ENCODE results near the gene GAN. TPM values are rescaled to one million over a fixed set of nuclear protein-coding genes. Genes with fewer than 3 reads are reported as not detected.
A peak's percentile ranks its signal among the peaks of the same experiment; 100 is the strongest.

Gene GAN
- total RNA-seq, 1 donor from 2014 or later = 6.8 TPM

GRCh38 chr16:81296631-81297030 is 18.1 kb upstream of the GAN start:
- Histone ChIP-seq H3K27me3 (ENCODE audit: control insufficient read depth in 3 of 3, insufficient read depth in 3 of 3, low read length in 3 of 3) (peaks cover 0 to 5% (median 0%) of the 10 kb centered on the region in 3 donors), H3K4me3 (ENCODE audit: low read length in 3 of 3) (no peak overlapping the region), H3K9me3 (ENCODE audit: control insufficient read depth in 3 of 3, low read length in 3 of 3) (no peaks in the 10 kb centered on the region), H3K4me1 (ENCODE audit: control insufficient read depth in 3 of 3, insufficient read depth in 3 of 3, low read length in 3 of 3) (no peaks in the 10 kb centered on the region), H3K27ac (ENCODE audit: low read depth, low read length) (no peak overlapping the region), H3K36me3 (ENCODE audit: control insufficient read depth in 3 of 3, insufficient read depth in 3 of 3, low read length in 3 of 3) (no peaks in the 10 kb centered on the region), H3K9ac (ENCODE audit: low read depth in 1 of 3, low read length in 3 of 3) (no peak overlapping the region)

GRCh38 chr16:81307770-81308169 is 7.0 kb upstream of the GAN start:
- Histone ChIP-seq H3K27ac (ENCODE audit: low read depth, low read length) (no peak overlapping the region), H3K9ac (ENCODE audit: low read depth in 1 of 3, low read length in 3 of 3) (no peak overlapping the region), H3K9me3 (ENCODE audit: control insufficient read depth in 3 of 3, low read length in 3 of 3) (no peaks in the 10 kb centered on the region), H3K4me1 (ENCODE audit: control insufficient read depth in 3 of 3, insufficient read depth in 3 of 3, low read length in 3 of 3) (no peaks in the 10 kb centered on the region), H3K4me3 (ENCODE audit: low read length in 3 of 3) (no peak overlapping the region), H3K27me3 (ENCODE audit: control insufficient read depth in 3 of 3, insufficient read depth in 3 of 3, low read length in 3 of 3) (no peaks in the 10 kb centered on the region), H3K36me3 (ENCODE audit: control insufficient read depth in 3 of 3, insufficient read depth in 3 of 3, low read length in 3 of 3) (no peaks in the 10 kb centered on the region)

GRCh38 chr16:81310045-81310644 is 4.6 kb upstream of the GAN start:
- H3K27me3 ChIP-seq (ENCODE audit: control insufficient read depth in 3 of 3, insufficient read depth in 3 of 3, low read length in 3 of 3) = no peaks in the 10 kb centered on the region
- H3K27ac ChIP-seq (ENCODE audit: low read depth, low read length) = no peak overlapping the region
- H3K9me3 ChIP-seq (ENCODE audit: control insufficient read depth in 3 of 3, low read length in 3 of 3) = no peaks in the 10 kb centered on the region
- peaks cover 9 to 14% (median 10%) of the 10 kb centered on the region in 3 donors for H3K4me1 ChIP-seq (ENCODE audit: control insufficient read depth in 3 of 3, insufficient read depth in 3 of 3, low read length in 3 of 3)
- no peak overlapping the region for H3K4me3 ChIP-seq (ENCODE audit: low read length in 3 of 3)
- H3K36me3 ChIP-seq (ENCODE audit: control insufficient read depth in 3 of 3, insufficient read depth in 3 of 3, low read length in 3 of 3) = no peaks in the 10 kb centered on the region
- no peak overlapping the region for H3K9ac ChIP-seq (ENCODE audit: low read depth in 1 of 3, low read length in 3 of 3)

GRCh38 chr16:81311762-81312161 is 3.0 kb upstream of the GAN start:
- no peak overlapping the region for H3K9ac ChIP-seq (ENCODE audit: low read depth in 1 of 3, low read length in 3 of 3)
- no peaks in the 10 kb centered on the region for H3K36me3 ChIP-seq (ENCODE audit: control insufficient read depth in 3 of 3, insufficient read depth in 3 of 3, low read length in 3 of 3)
- H3K27me3 ChIP-seq (ENCODE audit: control insufficient read depth in 3 of 3, insufficient read depth in 3 of 3, low read length in 3 of 3) = no peaks in the 10 kb centered on the region

GRCh38 chr16:81313701-81314602 is 810 bp upstream of the GAN start:
- Histone ChIP-seq H3K27me3 (ENCODE audit: control insufficient read depth in 3 of 3, insufficient read depth in 3 of 3, low read length in 3 of 3) (no peaks in the 10 kb centered on the region), H3K4me1 (ENCODE audit: control insufficient read depth in 3 of 3, insufficient read depth in 3 of 3, low read length in 3 of 3) (peaks cover 9 to 23% (median 16%) of the 10 kb centered on the region in 3 donors), H3K9me3 (ENCODE audit: control insufficient read depth in 3 of 3, low read length in 3 of 3) (no peaks in the 10 kb centered on the region), H3K9ac (ENCODE audit: low read depth in 1 of 3, low read length in 3 of 3) (peak overlapping the region; percentile 81 to 89 (median 89)), H3K27ac (ENCODE audit: low read depth, low read length) (peak overlapping the region; percentile 78), H3K36me3 (ENCODE audit: control insufficient read depth in 3 of 3, insufficient read depth in 3 of 3, low read length in 3 of 3) (no peaks in the 10 kb centered on the region), H3K4me3 (ENCODE audit: low read length in 3 of 3) (peak overlapping the region; percentile 97 to 99 (median 99))

More at GRCh38 chr16:81311762-81312161, 3.0 kb upstream of the GAN start:
- no peak overlapping the region for H3K4me3 ChIP-seq (ENCODE audit: low read length in 3 of 3)
- peaks cover 9 to 20% (median 16%) of the 10 kb centered on the region in 3 donors for H3K4me1 ChIP-seq (ENCODE audit: control insufficient read depth in 3 of 3, insufficient read depth in 3 of 3, low read length in 3 of 3)
- H3K9me3 ChIP-seq (ENCODE audit: control insufficient read depth in 3 of 3, low read length in 3 of 3) = no peaks in the 10 kb centered on the region
- H3K27ac ChIP-seq (ENCODE audit: low read depth, low read length) = no peak overlapping the region

- Histone ChIP-seq H3K4me1 (ENCODE audit: control insufficient read depth in 3 of 3, insufficient read depth in 3 of 3, low read length in 3 of 3) (peaks cover 9 to 28% (median 26%) of the 10 kb centered on the region in 3 donors), H3K4me3 (ENCODE audit: low read length in 3 of 3) (peak overlapping the region; percentile 72 to 99 (median 97)), H3K9me3 (ENCODE audit: control insufficient read depth in 3 of 3, low read length in 3 of 3) (no peaks in the 10 kb centered on the region), H3K27ac (ENCODE audit: low read depth, low read length) (peak overlapping the region; percentile 78), H3K9ac (ENCODE audit: low read depth in 1 of 3, low read length in 3 of 3) (peak overlapping the region; percentile 81 to 89 (median 89)), H3K36me3 (ENCODE audit: control insufficient read depth in 3 of 3, insufficient read depth in 3 of 3, low read length in 3 of 3) (no peaks in the 10 kb centered on the region), H3K27me3 (ENCODE audit: control insufficient read depth in 3 of 3, insufficient read depth in 3 of 3, low read length in 3 of 3) (no peaks in the 10 kb centered on the region)
Measured at GRCh38 chr16:81315271-81316175, 761 bp downstream of the GAN start.

- peaks cover 9 to 28% (median 26%) of the 10 kb centered on the region in 3 donors for H3K4me1 ChIP-seq (ENCODE audit: control insufficient read depth in 3 of 3, insufficient read depth in 3 of 3, low read length in 3 of 3)
- no peaks in the 10 kb centered on the region for H3K9me3 ChIP-seq (ENCODE audit: control insufficient read depth in 3 of 3, low read length in 3 of 3)
- H3K27ac ChIP-seq (ENCODE audit: low read depth, low read length) = peak overlapping the region; percentile 78
- no peaks in the 10 kb centered on the region for H3K27me3 ChIP-seq (ENCODE audit: control insufficient read depth in 3 of 3, insufficient read depth in 3 of 3, low read length in 3 of 3)
- peak overlapping the region; percentile 81 to 89 (median 82) for H3K9ac ChIP-seq (ENCODE audit: low read depth in 1 of 3, low read length in 3 of 3)
- no peaks in the 10 kb centered on the region for H3K36me3 ChIP-seq (ENCODE audit: control insufficient read depth in 3 of 3, insufficient read depth in 3 of 3, low read length in 3 of 3)
- H3K4me3 ChIP-seq (ENCODE audit: low read length in 3 of 3) = peak overlapping the region; percentile 68 to 99 (median 97)
Measured at GRCh38 chr16:81316176-81316496, 1.4 kb downstream of the GAN start.

- H3K27ac ChIP-seq (ENCODE audit: low read depth, low read length) = no peak overlapping the region
Measured at GRCh38 chr16:81318711-81319110, 3.9 kb downstream of the GAN start.

GRCh38 chr16:81319221-81319912 is 4.6 kb downstream of the GAN start:
- Histone ChIP-seq H3K9ac (ENCODE audit: low read depth in 1 of 3, low read length in 3 of 3) (no peak overlapping the region), H3K36me3 (ENCODE audit: control insufficient read depth in 3 of 3, insufficient read depth in 3 of 3, low read length in 3 of 3) (no peaks in the 10 kb centered on the region), H3K4me3 (ENCODE audit: low read length in 3 of 3) (no peak overlapping the region), H3K27ac (ENCODE audit: low read depth, low read length) (no peak overlapping the region), H3K9me3 (ENCODE audit: control insufficient read depth in 3 of 3, low read length in 3 of 3) (no peaks in the 10 kb centered on the region), H3K27me3 (ENCODE audit: control insufficient read depth in 3 of 3, insufficient read depth in 3 of 3, low read length in 3 of 3) (no peaks in the 10 kb centered on the region), H3K4me1 (ENCODE audit: control insufficient read depth in 3 of 3, insufficient read depth in 3 of 3, low read length in 3 of 3) (peaks cover 0 to 16% (median 16%) of the 10 kb centered on the region in 3 donors)

More at GRCh38 chr16:81318711-81319110, 3.9 kb downstream of the GAN start:
- Histone ChIP-seq H3K4me3 (ENCODE audit: low read length in 3 of 3) (no peak overlapping the region), H3K4me1 (ENCODE audit: control insufficient read depth in 3 of 3, insufficient read depth in 3 of 3, low read length in 3 of 3) (peaks cover 4 to 23% (median 21%) of the 10 kb centered on the region in 3 donors), H3K27me3 (ENCODE audit: control insufficient read depth in 3 of 3, insufficient read depth in 3 of 3, low read length in 3 of 3) (no peaks in the 10 kb centered on the region), H3K36me3 (ENCODE audit: control insufficient read depth in 3 of 3, insufficient read depth in 3 of 3, low read length in 3 of 3) (no peaks in the 10 kb centered on the region), H3K9ac (ENCODE audit: low read depth in 1 of 3, low read length in 3 of 3) (no peak overlapping the region), H3K9me3 (ENCODE audit: control insufficient read depth in 3 of 3, low read length in 3 of 3) (no peaks in the 10 kb centered on the region)
